ENCODE data around the gene DOK4. TPM values are rescaled to one million over a fixed set of nuclear protein-coding genes. Genes with fewer than 3 reads are reported as not detected.

Gene DOK4
- total and polyA plus RNA-seq, 4 donors: 7.8 to 24.6 (median 18.1) TPM

GRCh38 chr16:57478396-57479204 is 7.7 kb downstream of the DOK4 start:
- Histone ChIP-seq H3K9me3 (ENCODE audit: control insufficient read depth in 4 of 4, low read length in 3 of 4) (no peaks in the 10 kb centered on the region), H3K27ac (ENCODE audit: low read depth in 1 of 2, low read length in 2 of 2) (no peak overlapping the region), H3K27me3 (ENCODE audit: control insufficient read depth in 4 of 4, insufficient read depth in 4 of 4, low read length in 3 of 4) (no peaks in the 10 kb centered on the region), H3K36me3 (ENCODE audit: control insufficient read depth in 4 of 4, insufficient read depth in 3 of 4, low read depth in 1 of 4, low read length in 3 of 4) (peaks cover 0 to 12% (median 5%) of the 10 kb centered on the region in 4 donors), H3K4me3 (ENCODE audit: low read depth in 1 of 3, low read length in 3 of 3) (peak overlapping the region in 1 of 3 donors; percentile 24), H3K4me1 (ENCODE audit: control insufficient read depth in 4 of 4, insufficient read depth in 4 of 4, low read length in 3 of 4) (peaks cover 22 to 50% (median 34%) of the 10 kb centered on the region in 4 donors), H3K9ac (ENCODE audit: low read depth in 1 of 2, low read length in 2 of 2) (no peak overlapping the region)
- DNase-seq (ENCODE audit: low spot score): no peak
- WGBS: 68% methylated on average over 15 of the region's 15 CpGs
- TF ChIP-seq REST (IDR thresholded peaks at IDR 0.05) (no peak), ATF3 (IDR thresholded peaks at IDR 0.05) (no peak), SP1 (IDR thresholded peaks at IDR 0.05) (no peak), CTCF (IDR thresholded peaks at IDR 0.05; ENCODE audit: low read depth, low read length, missing input control) (no peak), GABPA (IDR thresholded peaks at IDR 0.05 in 1 of 2, conservative IDR thresholded peaks at IDR 0.05 in 1 of 2) (no peak), RXRA (IDR thresholded peaks at IDR 0.05) (no peak), TAF1 (conservative IDR thresholded peaks at IDR 0.05) (no peak), RAD21 (IDR thresholded peaks at IDR 0.05) (no peak), HNF4A (conservative IDR thresholded peaks at IDR 0.05) (no peak), HNF4G (IDR thresholded peaks at IDR 0.05) (no peak), FOXA1 (IDR thresholded peaks at IDR 0.05) (no peak), MAX (IDR thresholded peaks at IDR 0.05) (no peak), YY1 (IDR thresholded peaks at IDR 0.05) (no peak), NR2F2 (IDR thresholded peaks at IDR 0.05) (no peak), JUND (IDR thresholded peaks at IDR 0.05) (no peak), EGR1 (IDR thresholded peaks at IDR 0.05; ENCODE audit: low read depth in 2 of 2) (no peak)

GRCh38 chr16:57477531-57478202 is 8.6 kb downstream of the DOK4 start:
- DNase-seq (ENCODE audit: low spot score): no peak
- H3K27me3 ChIP-seq (ENCODE audit: control insufficient read depth in 4 of 4, insufficient read depth in 4 of 4, low read length in 3 of 4): no peaks in the 10 kb centered on the region
- 76% methylated on average over 9 of the region's 9 CpGs for WGBS
- H3K9ac ChIP-seq (ENCODE audit: low read depth in 1 of 2, low read length in 2 of 2): no peak overlapping the region
- H3K4me3 ChIP-seq (ENCODE audit: low read depth in 1 of 3, low read length in 3 of 3): no peak overlapping the region
- no peak overlapping the region for H3K27ac ChIP-seq (ENCODE audit: low read depth in 1 of 2, low read length in 2 of 2)
- H3K9me3 ChIP-seq (ENCODE audit: control insufficient read depth in 4 of 4, low read length in 3 of 4): no peaks in the 10 kb centered on the region
- H3K4me1 ChIP-seq (ENCODE audit: control insufficient read depth in 4 of 4, insufficient read depth in 4 of 4, low read length in 3 of 4): peaks cover 23 to 56% (median 40%) of the 10 kb centered on the region in 4 donors
- H3K36me3 ChIP-seq (ENCODE audit: control insufficient read depth in 4 of 4, insufficient read depth in 3 of 4, low read depth in 1 of 4, low read length in 3 of 4): peaks cover 0 to 16% (median 7%) of the 10 kb centered on the region in 4 donors
- TF ChIP-seq RXRA (IDR thresholded peaks at IDR 0.05): no peak
- no peak for TF ChIP-seq GABPA (IDR thresholded peaks at IDR 0.05 in 1 of 2, conservative IDR thresholded peaks at IDR 0.05 in 1 of 2)
- no peak for TF ChIP-seq RAD21 (IDR thresholded peaks at IDR 0.05)
- TF ChIP-seq HNF4A (conservative IDR thresholded peaks at IDR 0.05): no peak
- no peak for TF ChIP-seq SP1 (IDR thresholded peaks at IDR 0.05)
- TF ChIP-seq FOXA2 (IDR thresholded peaks at IDR 0.05): no peak
- TF ChIP-seq EGR1 (IDR thresholded peaks at IDR 0.05; ENCODE audit: low read depth in 2 of 2): no peak
- TF ChIP-seq TAF1 (conservative IDR thresholded peaks at IDR 0.05): no peak
- TF ChIP-seq HNF4G (IDR thresholded peaks at IDR 0.05): no peak
- TF ChIP-seq ZBTB33 (IDR thresholded peaks at IDR 0.05): no peak
- no peak for TF ChIP-seq MAX (IDR thresholded peaks at IDR 0.05)
- no peak for TF ChIP-seq REST (IDR thresholded peaks at IDR 0.05)
